Measurements from ENCODE around the gene SPSB1. TPM values are rescaled to one million over a fixed set of nuclear protein-coding genes. Genes with fewer than 3 reads are reported as not detected.

SPSB1 gene
- total RNA-seq, 1 experiment from 2014 or later: 4.3 TPM

GRCh38 chr1:9265968-9266367 lies 26.7 kb upstream of the SPSB1 start:
- DNase-seq (ENCODE audit: low spot score) (no peak), ATAC-seq (no peak)
- peaks cover 2% of the 10 kb centered on the region; the same call in 1 of the 2 replicates for H3K9me3 Mint-ChIP-seq
- ChIA-PET POLR2A (no interaction called here), CTCF (interaction anchor here (0.7 to 3.0 kb wide), 4 partner anchors 15 to 155 kb away, joined by 5 to 43 read pairs (median 9); no protein-coding TSS in a partner anchor)
- H3K36me3 Mint-ChIP-seq: no peaks in the 10 kb centered on the region
- no peak overlapping the region for H3K27ac Mint-ChIP-seq
- H3K4me3 Mint-ChIP-seq: no peak overlapping the region
- peaks cover 10% of the 10 kb centered on the region for H3K4me1 Mint-ChIP-seq
- no peaks in the 10 kb centered on the region; the same call in 1 of the 2 replicates for H3K27me3 Mint-ChIP-seq (ENCODE audit: low read depth)
- no peak for TF ChIP-seq MLX (CRISPR knock-in tag; IDR thresholded peaks at IDR 0.05)
- TF ChIP-seq HMGXB4 (CRISPR knock-in tag; IDR thresholded peaks at IDR 0.05): no peak
- no peak for TF ChIP-seq KAT7 (CRISPR knock-in tag; IDR thresholded peaks at IDR 0.05; ENCODE audit: borderline replicate concordance)
- TF ChIP-seq GTF2I (CRISPR knock-in tag; conservative IDR thresholded peaks at IDR 0.05): no peak
- TF ChIP-seq IRF2 (CRISPR knock-in tag; IDR thresholded peaks at IDR 0.05; ENCODE audit: borderline replicate concordance, low read depth): no peak
- TF ChIP-seq ZNF263 (CRISPR knock-in tag; IDR thresholded peaks at IDR 0.05; ENCODE audit: low read depth): no peak
- no peak for TF ChIP-seq AR (CRISPR knock-in tag; IDR thresholded peaks at IDR 0.05)
- TF ChIP-seq SP1 (CRISPR knock-in tag; conservative IDR thresholded peaks at IDR 0.05): no peak
- no peak for TF ChIP-seq NR3C1 (CRISPR knock-in tag; conservative IDR thresholded peaks at IDR 0.05; ENCODE audit: low read depth)
- no peak for TF ChIP-seq TCF7 (CRISPR knock-in tag; IDR thresholded peaks at IDR 0.05; ENCODE audit: low read depth)
- no peak for TF ChIP-seq ZNF416 (CRISPR knock-in tag; IDR thresholded peaks at IDR 0.05)

- no peak for ATAC-seq
Measured at GRCh38 chr1:9267352-9267686, 25.4 kb upstream of the SPSB1 start.

More at GRCh38 chr1:9267352-9267686, 25.4 kb upstream of the SPSB1 start:
- peaks cover 10% of the 10 kb centered on the region for H3K4me1 Mint-ChIP-seq
- ChIA-PET CTCF (interaction anchor here (0.6 to 4.6 kb wide), 55 partner anchors 9 to 1287 kb away, joined by 3 to 113 read pairs (median 5); partner anchors contain the start of gene H6PD), POLR2A (interaction anchor here (0.5 to 0.7 kb wide), 2 partner anchors 35 to 247 kb away, joined by 4 to 5 read pairs; no protein-coding TSS in a partner anchor)
- no peaks in the 10 kb centered on the region for H3K9me3 Mint-ChIP-seq
- H3K27ac Mint-ChIP-seq: no peak overlapping the region
- H3K4me3 Mint-ChIP-seq: no peak overlapping the region; the same call in 1 of the 2 replicates
- H3K27me3 Mint-ChIP-seq (ENCODE audit: low read depth): no peaks in the 10 kb centered on the region; the same call in 1 of the 2 replicates
- TF ChIP-seq HMGXB4 (CRISPR knock-in tag; IDR thresholded peaks at IDR 0.05): 0 out of 2 replicates have a peak, but pooled peaks have one; percentile 0
- TF ChIP-seq NFYB (CRISPR knock-in tag; conservative IDR thresholded peaks at IDR 0.05; ENCODE audit: low read depth): no peak
- 0 out of 2 replicates have a peak, but pooled peaks have one; percentile 1 for TF ChIP-seq CTCF (IDR thresholded peaks at IDR 0.05)
- no peak for TF ChIP-seq E2F1 (CRISPR knock-in tag; IDR thresholded peaks at IDR 0.05)
- TF ChIP-seq SMAD4 (CRISPR knock-in tag; IDR thresholded peaks at IDR 0.05): no peak
- DNase-seq (ENCODE audit: low spot score): no peak
- H3K36me3 Mint-ChIP-seq: no peaks in the 10 kb centered on the region
